ENCODE measurements around the gene TMEM181.

Gene TMEM181

GRCh38 chr6:158516098-158516497 is 43.8 kb upstream of the TMEM181 start:
- H3K36me3 ChIP-seq (ENCODE audit: control insufficient read depth, insufficient read depth, low read length), result no peaks in the 10 kb centered on the region
- H2AFZ ChIP-seq, result no peak overlapping the region
- no peaks in the 10 kb centered on the region for H3K79me2 ChIP-seq
- H3K4me2 ChIP-seq (ENCODE audit: low read length), result no peak overlapping the region
- no peak for TF ChIP-seq CTCF (IDR thresholded peaks at IDR 0.05)
- H3K4me1 ChIP-seq, result no peaks in the 10 kb centered on the region
- no peaks in the 10 kb centered on the region for H3K27me3 ChIP-seq (ENCODE audit: control insufficient read depth, insufficient read depth, low read length)
- H3K9ac ChIP-seq, result no peak overlapping the region
- H3K4me3 ChIP-seq (ENCODE audit: low read depth, low read length), result no peak overlapping the region
- H3K9me3 ChIP-seq (ENCODE audit: control insufficient read depth, low read length), result no peaks in the 10 kb centered on the region
- H3K27ac ChIP-seq, result no peak overlapping the region

GRCh38 chr6:158517038-158517437 is 42.9 kb upstream of the TMEM181 start:
- Histone ChIP-seq H3K36me3 (ENCODE audit: control insufficient read depth, insufficient read depth, low read length) (no peaks in the 10 kb centered on the region), H3K9ac (no peak overlapping the region), H2AFZ (no peak overlapping the region), H3K27ac (no peak overlapping the region), H3K4me3 (ENCODE audit: low read depth, low read length) (no peak overlapping the region), H3K9me3 (ENCODE audit: control insufficient read depth, low read length) (no peaks in the 10 kb centered on the region), H3K4me2 (ENCODE audit: low read length) (no peak overlapping the region), H3K4me1 (no peaks in the 10 kb centered on the region), H3K79me2 (no peaks in the 10 kb centered on the region), H3K27me3 (ENCODE audit: control insufficient read depth, insufficient read depth, low read length) (no peaks in the 10 kb centered on the region)
- TF ChIP-seq CTCF (IDR thresholded peaks at IDR 0.05), result no peak

- no peak for TF ChIP-seq CTCF (IDR thresholded peaks at IDR 0.05)
- H3K9me3 ChIP-seq (ENCODE audit: control insufficient read depth, low read length), result no peaks in the 10 kb centered on the region
- H3K9ac ChIP-seq, result no peak overlapping the region
- no peak overlapping the region for H2AFZ ChIP-seq
- H3K36me3 ChIP-seq (ENCODE audit: control insufficient read depth, insufficient read depth, low read length), result no peaks in the 10 kb centered on the region
- H3K4me2 ChIP-seq (ENCODE audit: low read length), result no peak overlapping the region
- no peaks in the 10 kb centered on the region for H3K4me1 ChIP-seq
- H3K27ac ChIP-seq, result no peak overlapping the region
- H3K79me2 ChIP-seq, result no peaks in the 10 kb centered on the region
- no peaks in the 10 kb centered on the region for H3K27me3 ChIP-seq (ENCODE audit: control insufficient read depth, insufficient read depth, low read length)
- H3K4me3 ChIP-seq (ENCODE audit: low read depth, low read length), result no peak overlapping the region
Measured at GRCh38 chr6:158517581-158517980, 42.3 kb upstream of the TMEM181 start.

GRCh38 chr6:158518191-158519127 is 41.4 kb upstream of the TMEM181 start:
- Histone ChIP-seq H3K27ac (no peak overlapping the region), H3K4me3 (ENCODE audit: low read depth, low read length) (no peak overlapping the region), H3K9ac (no peak overlapping the region), H3K4me2 (ENCODE audit: low read length) (peak overlapping the region; percentile 47), H3K79me2 (no peaks in the 10 kb centered on the region), H3K9me3 (ENCODE audit: control insufficient read depth, low read length) (no peaks in the 10 kb centered on the region), H2AFZ (no peak overlapping the region), H3K36me3 (ENCODE audit: control insufficient read depth, insufficient read depth, low read length) (no peaks in the 10 kb centered on the region), H3K4me1 (no peaks in the 10 kb centered on the region), H3K27me3 (ENCODE audit: control insufficient read depth, insufficient read depth, low read length) (no peaks in the 10 kb centered on the region)
- peak; percentile 55 for TF ChIP-seq CTCF (IDR thresholded peaks at IDR 0.05)

GRCh38 chr6:158519300-158519699 is 40.6 kb upstream of the TMEM181 start:
- no peaks in the 10 kb centered on the region for H3K36me3 ChIP-seq (ENCODE audit: control insufficient read depth, insufficient read depth, low read length)
- no peaks in the 10 kb centered on the region for H3K9me3 ChIP-seq (ENCODE audit: control insufficient read depth, low read length)
- no peak overlapping the region for H3K9ac ChIP-seq
- H3K27ac ChIP-seq, result no peak overlapping the region
- H3K4me3 ChIP-seq (ENCODE audit: low read depth, low read length), result no peak overlapping the region
- no peak overlapping the region for H2AFZ ChIP-seq
- no peaks in the 10 kb centered on the region for H3K4me1 ChIP-seq
- no peak overlapping the region for H3K4me2 ChIP-seq (ENCODE audit: low read length)
- no peaks in the 10 kb centered on the region for H3K79me2 ChIP-seq
- no peaks in the 10 kb centered on the region for H3K27me3 ChIP-seq (ENCODE audit: control insufficient read depth, insufficient read depth, low read length)
- no peak for TF ChIP-seq CTCF (IDR thresholded peaks at IDR 0.05)

Data from parathyroid adenoma (tissue), 2 donors.